ENCODE data around the gene RASGRP1. TPM values are rescaled to one million over a fixed set of nuclear protein-coding genes. Genes with fewer than 3 reads are reported as not detected.

The RASGRP1 gene
- total and polyA plus RNA-seq, 3 donors from 2014 or later: 4.4 to 9.2 (median 7.4) TPM

DNA sequence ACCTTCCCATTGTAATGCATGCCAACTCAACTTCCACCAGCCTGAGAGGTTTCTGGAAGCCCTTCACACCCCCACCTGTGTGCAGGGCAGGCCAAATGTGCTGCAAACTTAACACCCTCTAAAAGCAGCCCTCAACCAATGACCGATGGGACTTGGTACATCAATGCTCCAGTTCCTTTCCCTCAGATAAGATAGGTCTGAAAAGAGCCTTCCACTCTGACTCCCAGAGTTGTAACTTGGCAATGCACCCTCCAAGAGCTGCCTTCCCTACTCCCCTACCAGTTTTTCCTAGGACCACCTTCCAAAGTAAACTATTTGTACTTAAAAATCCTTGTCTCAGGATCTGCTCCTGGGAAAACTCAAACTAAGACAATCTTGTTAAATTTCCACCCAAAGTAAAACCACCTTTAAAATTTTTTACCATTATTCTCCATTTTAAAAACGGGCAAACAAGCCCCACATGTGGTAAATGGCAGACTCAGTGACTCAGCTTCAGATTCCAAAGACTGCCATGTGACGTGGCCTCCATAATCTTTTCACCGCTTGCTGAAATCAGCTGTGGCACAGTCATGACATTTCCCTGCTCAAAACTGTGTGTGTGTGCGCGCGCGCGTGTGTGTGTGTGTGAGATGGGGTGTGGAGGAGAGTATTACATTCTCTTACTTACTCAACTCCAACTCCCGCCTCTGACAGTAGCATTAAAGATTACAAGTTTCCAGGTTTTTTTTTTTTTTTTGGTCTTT is 17.2 kb downstream of the RASGRP1 start:
- no peak for DNase-seq
- Histone ChIP-seq H3K4me1 (no peaks in the 10 kb centered on the region), H3K4me3 (no peak overlapping the region), H3K27ac (no peak overlapping the region), H3K27me3 (no peaks in the 10 kb centered on the region), H3K9me3 (no peaks in the 10 kb centered on the region), H3K36me3 (ENCODE audit: low read depth, missing control alignments) (no peaks in the 10 kb centered on the region)
- intact Hi-C loops (cut with DNase I; ENCODE audit: low total_unique reads): no loop called here
- TF ChIP-seq POLR2A (IDR thresholded peaks at IDR 0.05): no peak
- TF ChIP-seq, protein P1, sequence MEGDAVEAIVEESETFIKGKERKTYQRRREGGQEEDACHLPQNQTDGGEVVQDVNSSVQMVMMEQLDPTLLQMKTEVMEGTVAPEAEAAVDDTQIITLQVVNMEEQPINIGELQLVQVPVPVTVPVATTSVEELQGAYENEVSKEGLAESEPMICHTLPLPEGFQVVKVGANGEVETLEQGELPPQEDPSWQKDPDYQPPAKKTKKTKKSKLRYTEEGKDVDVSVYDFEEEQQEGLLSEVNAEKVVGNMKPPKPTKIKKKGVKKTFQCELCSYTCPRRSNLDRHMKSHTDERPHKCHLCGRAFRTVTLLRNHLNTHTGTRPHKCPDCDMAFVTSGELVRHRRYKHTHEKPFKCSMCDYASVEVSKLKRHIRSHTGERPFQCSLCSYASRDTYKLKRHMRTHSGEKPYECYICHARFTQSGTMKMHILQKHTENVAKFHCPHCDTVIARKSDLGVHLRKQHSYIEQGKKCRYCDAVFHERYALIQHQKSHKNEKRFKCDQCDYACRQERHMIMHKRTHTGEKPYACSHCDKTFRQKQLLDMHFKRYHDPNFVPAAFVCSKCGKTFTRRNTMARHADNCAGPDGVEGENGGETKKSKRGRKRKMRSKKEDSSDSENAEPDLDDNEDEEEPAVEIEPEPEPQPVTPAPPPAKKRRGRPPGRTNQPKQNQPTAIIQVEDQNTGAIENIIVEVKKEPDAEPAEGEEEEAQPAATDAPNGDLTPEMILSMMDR (IDR thresholded peaks at IDR 0.05): no peak
- WGBS, 2 donors: 88 to 89% methylated on average over 10 of the region's 10 CpGs

DNA sequence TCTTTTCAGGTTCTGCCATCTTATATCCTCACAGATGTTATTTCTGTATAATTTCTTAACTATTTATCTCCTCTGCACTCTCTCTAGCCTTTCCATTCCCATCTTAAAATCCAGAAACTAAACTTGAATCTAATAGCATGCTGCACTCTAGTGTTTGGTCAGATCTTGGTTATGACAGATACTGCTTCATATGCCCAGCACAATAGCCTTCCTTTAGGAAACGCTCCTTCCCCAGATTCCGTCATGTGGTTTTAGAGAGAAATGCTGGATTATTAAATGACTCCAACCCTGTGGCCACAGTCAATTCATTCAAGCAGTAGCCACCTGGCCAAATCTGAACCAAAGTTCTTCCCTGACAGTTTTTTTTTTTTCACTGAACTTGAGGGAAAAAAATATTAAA is 19.4 kb downstream of the RASGRP1 start:
- H3K27ac ChIP-seq: no peak overlapping the region
- H3K27me3 ChIP-seq: no peaks in the 10 kb centered on the region
- no peaks in the 10 kb centered on the region for H3K36me3 ChIP-seq (ENCODE audit: low read depth, missing control alignments)
- H3K4me3 ChIP-seq: no peak overlapping the region
- H3K4me1 ChIP-seq: no peaks in the 10 kb centered on the region
- WGBS, 2 donors: 74 to 88% methylated on average over 2 of the region's 2 CpGs
- no peak for DNase-seq
- intact Hi-C loops (cut with DNase I; ENCODE audit: low total_unique reads): no loop called here
- H3K9me3 ChIP-seq: no peaks in the 10 kb centered on the region
- TF ChIP-seq POLR2A (IDR thresholded peaks at IDR 0.05): no peak
- TF ChIP-seq, protein P1 (IDR thresholded peaks at IDR 0.05): no peak

DNA sequence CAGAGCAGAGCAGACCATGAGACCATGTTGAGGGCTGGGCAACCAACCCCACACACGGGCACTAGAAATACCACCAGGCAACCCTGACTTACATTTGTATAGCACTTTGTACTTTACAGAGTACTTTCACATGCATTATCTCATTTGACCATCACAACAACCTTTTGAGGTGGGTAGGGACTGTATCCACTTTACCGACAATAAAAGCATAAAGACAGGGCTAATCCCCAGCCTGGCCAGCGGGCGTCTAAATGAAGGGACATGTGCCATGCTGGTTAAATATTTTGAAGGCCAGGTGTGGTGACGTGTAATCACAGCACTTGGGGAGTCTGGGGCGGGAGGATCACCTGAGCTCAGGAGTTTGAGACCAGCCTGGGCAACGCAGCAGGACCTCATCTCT is 23.6 kb downstream of the RASGRP1 start:
- H3K27ac ChIP-seq: no peak overlapping the region
- no peak for DNase-seq
- WGBS, 2 donors: 87 to 91% methylated on average over 7 of the region's 7 CpGs
- H3K36me3 ChIP-seq (ENCODE audit: low read depth, missing control alignments): no peaks in the 10 kb centered on the region
- H3K9me3 ChIP-seq: no peaks in the 10 kb centered on the region
- H3K4me3 ChIP-seq: no peak overlapping the region
- TF ChIP-seq POLR2A (IDR thresholded peaks at IDR 0.05): no peak
- TF ChIP-seq, protein P1 (IDR thresholded peaks at IDR 0.05): no peak
- peaks cover 9% of the 10 kb centered on the region for H3K4me1 ChIP-seq
- intact Hi-C loops (cut with DNase I; ENCODE audit: low total_unique reads): no loop called here
- H3K27me3 ChIP-seq: no peaks in the 10 kb centered on the region

DNA sequence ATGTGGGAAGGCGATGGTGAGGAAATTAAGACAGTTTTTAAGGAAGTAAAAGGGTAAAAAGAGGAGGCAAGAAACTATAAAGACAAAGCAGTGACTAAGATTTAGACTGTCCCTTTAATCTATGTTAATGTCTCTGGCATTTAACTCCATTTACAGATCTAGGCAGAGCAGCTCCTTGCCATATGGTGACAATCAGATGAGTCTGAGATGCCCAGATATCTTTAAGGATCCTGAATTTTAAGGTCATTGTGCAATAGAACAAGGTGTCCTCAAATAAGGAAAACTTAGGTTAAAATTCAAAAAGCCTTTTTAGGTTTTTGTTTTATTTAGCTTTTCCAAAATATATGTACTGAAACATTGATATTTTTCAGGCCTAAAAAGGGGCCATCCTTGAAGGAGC is 24.1 kb downstream of the RASGRP1 start:
- intact Hi-C loops (cut with DNase I; ENCODE audit: low total_unique reads): no loop called here
- H3K4me1 ChIP-seq: peaks cover 14% of the 10 kb centered on the region
- TF ChIP-seq, protein P1 (IDR thresholded peaks at IDR 0.05): no peak
- TF ChIP-seq POLR2A (IDR thresholded peaks at IDR 0.05): no peak
- H3K9me3 ChIP-seq: no peaks in the 10 kb centered on the region
- H3K27me3 ChIP-seq: no peaks in the 10 kb centered on the region
- no peak overlapping the region for H3K27ac ChIP-seq
- DNase-seq: no peak
- no peak overlapping the region for H3K4me3 ChIP-seq
- WGBS, 2 donors: 89 to 95% methylated on average over 1 of the region's 1 CpG
- H3K36me3 ChIP-seq (ENCODE audit: low read depth, missing control alignments): no peaks in the 10 kb centered on the region

DNA sequence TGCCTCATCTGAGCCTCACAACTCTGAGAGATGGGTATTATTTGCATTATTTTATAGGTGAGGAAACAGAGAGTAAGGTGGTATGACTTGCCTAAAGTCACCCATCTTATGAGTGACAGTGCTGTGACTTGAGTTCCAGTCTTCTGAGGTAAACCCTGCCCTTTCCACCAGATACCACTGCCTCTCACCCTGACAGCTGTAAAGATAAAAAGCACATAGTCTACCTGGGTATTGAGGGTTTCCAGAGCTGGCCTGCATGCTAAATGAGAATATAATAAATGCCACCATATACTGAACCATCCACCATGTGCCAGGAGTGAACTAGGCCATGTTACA is 25.6 kb downstream of the RASGRP1 start:
- H3K36me3 ChIP-seq (ENCODE audit: low read depth, missing control alignments): no peaks in the 10 kb centered on the region

More for the DNA sequence above, 25.6 kb downstream of the RASGRP1 start:
- Histone ChIP-seq H3K9me3 (no peaks in the 10 kb centered on the region), H3K27ac (no peak overlapping the region), H3K4me3 (no peak overlapping the region), H3K27me3 (no peaks in the 10 kb centered on the region), H3K4me1 (peaks cover 15% of the 10 kb centered on the region)
- TF ChIP-seq, protein P1 (IDR thresholded peaks at IDR 0.05): no peak
- TF ChIP-seq POLR2A (IDR thresholded peaks at IDR 0.05): no peak
- intact Hi-C loops (cut with DNase I; ENCODE audit: low total_unique reads): no loop called here
- no peak for DNase-seq

Data from testis (tissue), 3 donors.